Fibroblast of peridontal ligament (primary cell): ENCODE results near the gene MAD2L1BP.
A peak's percentile ranks its signal among the peaks of the same experiment; 100 is the strongest.
"Not testable (repeated sequence)": the region's sequence is repeated elsewhere in the genome, so short reads cannot be mapped to it uniquely, and the experiment has no call there.

ENCODE experiments used
- DNase-seq: peaks from one replicate; pipeline ENCODE4 v3.0.0-alpha.2; 2010; ENCODE audit errors: extremely low read depth

MAD2L1BP gene

GRCh38 chr6:43627008-43627825 lies 8.4 kb upstream of the MAD2L1BP start:
- peak; percentile 99 for DNase-seq

DNA sequence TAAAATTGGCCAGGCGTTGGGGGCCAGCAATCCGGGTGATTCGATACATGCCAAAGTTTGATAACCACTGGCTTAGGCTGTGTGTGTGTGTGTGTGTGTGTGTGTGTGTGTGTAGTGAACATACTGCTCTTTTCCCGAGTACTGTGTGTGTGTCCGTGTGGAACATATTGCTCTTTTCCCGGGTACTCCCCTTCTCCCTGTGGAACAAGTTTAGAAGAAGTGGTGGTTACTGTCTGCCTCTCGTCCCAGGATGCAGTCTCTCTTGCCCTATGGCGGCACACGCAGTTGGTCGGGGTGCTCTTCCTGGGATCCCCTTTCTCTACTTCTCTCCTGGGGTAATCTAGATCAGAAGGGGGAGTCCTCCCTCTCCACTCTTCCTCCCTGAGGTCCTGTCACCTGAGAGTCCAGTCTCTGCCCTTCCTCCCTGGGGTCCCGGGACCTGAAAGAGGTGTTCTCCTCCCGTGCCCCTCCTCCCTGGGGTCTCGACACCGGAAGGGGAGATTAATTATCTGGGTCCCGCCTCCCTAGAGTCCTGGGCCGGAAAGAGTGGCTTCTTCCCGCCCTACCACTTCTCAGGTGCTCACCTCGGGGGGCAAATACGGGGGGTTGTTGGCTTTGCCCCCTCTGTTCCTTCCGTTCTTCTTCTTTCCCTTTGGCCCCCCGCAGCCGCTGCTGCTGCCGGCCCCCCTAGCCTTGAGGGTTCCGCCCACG lies 7.1 kb upstream of the MAD2L1BP start:
- peak; percentile 60 for DNase-seq

- peak; percentile 98 for DNase-seq
Measured at GRCh38 chr6:43629104-43629504, 6.5 kb upstream of the MAD2L1BP start, which contains the start of gene GTPBP2. Gene GTPBP2, minus strand, starts transcription at chr6:43629264. Its CDS starts 102 bp downstream, at chr6:43629162.

DNA sequence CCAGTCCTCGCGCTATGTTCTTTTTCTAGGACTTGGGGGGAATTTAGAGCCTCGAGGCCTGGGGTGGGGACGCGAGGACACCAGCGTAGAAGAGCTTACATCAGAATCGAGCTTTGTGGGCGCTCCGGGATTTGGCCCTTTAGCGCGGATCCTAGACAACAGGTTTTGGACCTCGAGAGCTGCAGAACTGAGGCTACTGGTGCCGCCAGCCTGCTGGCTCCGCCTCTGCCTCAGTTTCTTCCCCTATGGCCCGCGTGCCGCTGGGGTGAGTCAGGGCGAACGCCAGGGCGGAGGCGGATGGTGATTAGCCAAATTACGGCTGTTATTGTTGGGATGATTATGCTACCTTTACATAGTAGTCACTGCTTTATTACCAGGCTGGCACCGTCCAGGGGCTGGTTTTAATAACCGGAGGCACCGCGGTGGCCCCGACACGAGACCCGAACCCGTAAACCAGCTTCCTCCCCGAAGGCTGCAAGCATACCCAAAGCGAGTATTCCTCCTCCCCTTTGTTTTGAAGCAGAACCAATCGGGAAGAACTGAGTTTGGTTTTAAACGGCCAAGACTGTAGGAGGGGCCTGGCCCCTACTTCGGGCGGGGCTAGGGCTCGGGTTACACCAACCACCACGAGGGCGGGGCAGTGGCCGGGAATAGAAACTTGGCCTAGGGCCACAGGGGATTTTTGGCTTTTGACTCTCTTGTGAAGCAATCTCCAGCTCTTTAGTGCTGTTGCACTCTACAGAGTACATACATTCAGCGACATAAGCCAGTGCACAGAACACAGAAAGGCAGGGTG lies 5.9 kb upstream of the MAD2L1BP start:
- peak; percentile 99 for DNase-seq

DNA sequence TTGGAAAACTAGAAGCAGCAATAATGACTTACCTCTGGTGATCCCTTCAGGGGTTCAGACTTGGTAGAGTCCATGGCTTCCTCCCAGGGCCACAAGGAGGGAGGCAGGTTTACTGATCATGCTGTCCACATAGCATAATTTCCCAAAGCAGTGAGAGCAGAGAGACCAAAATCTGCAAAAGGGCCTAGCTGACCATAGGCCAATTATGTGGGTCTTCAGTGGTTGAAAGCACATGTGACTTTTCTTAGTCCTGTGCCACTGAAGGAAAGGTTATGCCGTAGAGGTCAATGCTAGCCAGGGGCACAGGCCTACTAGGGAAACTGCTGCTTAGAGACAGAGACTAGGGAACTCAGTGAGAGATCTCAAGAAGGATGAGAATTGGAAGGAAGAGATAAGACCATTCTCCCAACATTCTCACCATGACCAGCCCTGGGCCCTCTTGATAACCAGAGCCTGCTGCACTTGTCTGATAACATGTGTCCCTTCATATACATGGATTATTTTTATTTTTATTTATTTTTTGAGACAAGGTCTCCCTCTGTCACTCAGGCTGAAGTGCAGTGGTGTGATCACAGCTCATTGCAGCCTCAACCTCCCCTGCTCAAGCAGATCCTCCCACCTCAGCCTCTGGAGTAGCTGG lies 4.5 kb upstream of the MAD2L1BP start:
- DNase-seq: no peak

DNA sequence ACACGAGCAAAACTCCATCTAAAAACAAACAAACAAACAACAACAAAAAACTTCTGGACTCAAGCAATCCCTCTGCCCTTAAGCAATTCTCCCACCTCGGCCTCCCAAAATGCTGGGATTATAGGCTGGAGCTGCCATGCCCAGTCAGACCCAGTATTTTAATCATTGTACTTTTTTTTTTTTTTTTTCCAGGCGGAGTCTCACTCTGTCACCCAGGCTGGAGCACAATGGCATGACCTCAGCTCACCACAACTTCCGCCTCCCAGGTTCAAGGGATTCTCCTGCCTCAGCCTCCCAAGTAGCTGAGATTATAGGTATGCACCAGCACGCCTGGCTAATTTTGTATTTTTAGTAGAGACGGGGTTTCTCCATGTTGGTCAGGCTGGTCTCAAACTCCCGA lies 2.6 kb upstream of the MAD2L1BP start:
- DNase-seq: not testable (repeated sequence)

- DNase-seq: no peak
Measured at GRCh38 chr6:43634702-43635303, 837 bp upstream of the MAD2L1BP start.

DNA sequence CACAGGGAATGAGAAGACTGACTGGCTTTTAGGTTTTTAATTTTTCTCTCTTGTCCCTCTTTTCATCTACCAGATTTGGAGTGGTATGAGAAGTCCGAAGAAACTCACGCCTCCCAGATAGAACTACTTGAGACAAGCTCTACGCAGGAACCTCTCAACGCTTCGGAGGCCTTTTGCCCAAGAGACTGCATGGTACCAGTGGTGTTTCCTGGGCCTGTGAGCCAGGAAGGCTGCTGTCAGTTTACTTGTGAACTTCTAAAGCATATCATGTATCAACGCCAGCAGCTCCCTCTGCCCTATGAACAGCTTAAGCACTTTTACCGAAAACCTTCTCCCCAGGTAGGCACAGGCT lies 644 bp downstream of the MAD2L1BP start:
- DNase-seq: peak; percentile 32

DNA sequence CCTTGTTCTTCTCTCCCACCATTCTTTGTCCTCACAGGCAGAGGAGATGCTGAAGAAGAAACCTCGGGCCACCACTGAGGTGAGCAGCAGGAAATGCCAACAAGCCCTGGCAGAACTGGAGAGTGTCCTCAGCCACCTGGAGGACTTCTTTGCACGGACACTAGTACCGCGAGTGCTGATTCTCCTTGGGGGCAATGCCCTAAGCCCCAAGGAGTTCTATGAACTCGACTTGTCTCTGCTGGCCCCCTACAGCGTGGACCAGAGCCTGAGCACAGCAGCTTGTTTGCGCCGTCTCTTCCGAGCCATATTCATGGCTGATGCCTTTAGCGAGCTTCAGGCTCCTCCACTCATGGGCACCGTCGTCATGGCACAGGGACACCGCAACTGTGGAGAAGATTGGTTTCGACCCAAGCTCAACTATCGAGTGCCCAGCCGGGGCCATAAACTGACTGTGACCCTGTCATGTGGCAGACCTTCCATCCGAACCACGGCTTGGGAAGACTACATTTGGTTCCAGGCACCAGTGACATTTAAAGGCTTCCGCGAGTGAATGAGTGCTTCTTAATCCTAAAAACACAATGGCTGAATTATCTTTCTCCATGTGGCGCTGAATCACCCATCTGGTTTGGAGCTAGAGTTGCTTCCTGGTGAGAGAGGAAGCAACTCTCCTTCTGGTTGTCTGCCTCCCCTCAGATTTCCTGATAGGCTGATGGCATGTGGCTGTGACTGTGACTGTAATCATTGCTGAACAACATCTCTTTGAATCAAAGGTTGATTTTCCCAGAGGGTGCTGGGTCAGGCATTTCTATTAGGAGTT lies 4.6 kb downstream of the MAD2L1BP start:
- DNase-seq: no peak

- DNase-seq: peak; percentile 45
Measured at GRCh38 chr6:43644940-43645612, 9.4 kb downstream of the MAD2L1BP start, which contains the start of gene RSPH9. Gene RSPH9, plus strand, starts transcription at chr6:43645036. Its CDS starts 63 bp downstream, at chr6:43645099.

- no peak for DNase-seq
Measured at GRCh38 chr6:43645613-43645964, 9.9 kb downstream of the MAD2L1BP start.

DNA sequence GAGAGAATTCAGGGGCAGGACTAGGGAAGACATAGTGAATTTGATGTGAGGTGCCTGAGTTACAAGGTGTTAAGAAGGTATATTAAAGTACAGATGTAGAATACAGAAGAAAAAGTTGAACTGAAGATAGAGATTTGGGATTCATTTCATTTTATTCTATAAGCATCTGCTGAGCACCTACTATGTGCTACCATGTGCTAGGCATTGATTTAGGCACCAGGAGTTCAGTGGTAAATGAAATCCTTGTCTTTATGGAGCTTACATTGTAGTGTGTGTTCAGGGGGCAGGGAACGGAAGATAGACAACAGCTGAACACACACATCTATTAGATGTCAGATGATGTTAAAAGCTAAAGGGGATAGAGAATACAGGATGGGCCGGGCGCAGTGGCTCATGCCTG lies 12.0 kb downstream of the MAD2L1BP start:
- no peak for DNase-seq

DNA sequence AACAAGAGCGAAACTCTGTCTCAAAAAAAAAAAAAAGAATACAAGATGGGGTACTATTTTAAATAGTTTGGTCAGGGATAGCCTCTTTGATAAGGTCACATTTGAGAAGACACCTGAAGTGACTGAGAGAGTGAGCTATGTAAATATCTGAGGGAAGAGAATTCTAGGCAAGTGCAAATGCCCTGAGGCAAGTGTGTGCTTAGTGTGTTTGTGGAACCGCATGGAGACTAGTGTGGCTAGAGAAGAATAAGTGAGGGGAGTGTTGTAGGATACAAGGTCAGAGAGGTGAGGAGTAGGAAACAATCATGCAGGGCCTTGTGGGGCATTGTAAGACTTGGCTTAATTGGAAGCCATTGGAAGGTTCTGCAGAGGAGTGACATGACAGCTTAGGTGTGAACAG lies 12.6 kb downstream of the MAD2L1BP start:
- no peak for DNase-seq

GRCh38 chr6:43652822-43653221 lies 17.2 kb downstream of the MAD2L1BP start:
- not testable (repeated sequence) for DNase-seq

- DNase-seq: no peak
Measured at GRCh38 chr6:43657221-43657802, 21.7 kb downstream of the MAD2L1BP start.

- DNase-seq: no peak
Measured at GRCh38 chr6:43658161-43658560, 22.5 kb downstream of the MAD2L1BP start.

DNA sequence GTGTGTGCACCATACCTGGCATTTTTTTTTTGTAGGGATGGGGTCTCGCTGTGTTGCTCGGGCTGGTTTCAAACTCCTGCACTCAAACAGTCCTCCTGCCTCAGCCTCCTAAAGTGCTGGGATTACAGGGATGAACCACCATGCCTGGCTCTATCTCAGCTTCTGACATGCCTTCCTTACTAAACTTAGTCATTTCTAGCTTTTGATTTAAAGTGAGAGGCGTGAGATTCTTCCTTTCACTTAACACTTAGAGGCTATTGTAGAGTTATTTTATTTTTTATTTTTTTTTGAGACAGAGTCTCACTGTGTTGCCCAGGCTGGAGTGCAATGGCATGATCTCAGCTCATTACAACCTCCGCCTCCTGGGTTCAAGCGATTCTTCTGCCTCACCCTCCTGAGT lies 27.3 kb downstream of the MAD2L1BP start:
- DNase-seq: not testable (repeated sequence)

DNA sequence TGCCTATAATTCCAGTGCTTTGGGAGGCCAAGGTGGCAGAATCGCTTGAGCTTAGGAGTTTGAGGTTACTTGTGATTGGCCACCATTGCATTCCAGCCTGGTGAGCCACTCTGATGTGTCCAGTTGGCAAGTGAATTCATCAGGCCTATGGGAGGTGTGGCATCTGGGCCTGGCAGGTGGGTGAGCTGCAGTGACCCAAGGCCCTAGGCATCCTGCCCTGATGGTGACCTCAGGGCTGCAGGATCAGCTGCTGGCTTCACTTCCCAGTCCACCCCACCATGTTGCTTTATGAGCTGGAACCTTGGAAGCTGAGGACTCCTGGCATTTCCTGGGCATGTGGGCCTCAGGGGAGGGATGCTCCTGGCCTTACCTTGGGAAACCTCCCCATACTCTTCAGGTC lies 29.7 kb downstream of the MAD2L1BP start:
- DNase-seq: no peak

DNA sequence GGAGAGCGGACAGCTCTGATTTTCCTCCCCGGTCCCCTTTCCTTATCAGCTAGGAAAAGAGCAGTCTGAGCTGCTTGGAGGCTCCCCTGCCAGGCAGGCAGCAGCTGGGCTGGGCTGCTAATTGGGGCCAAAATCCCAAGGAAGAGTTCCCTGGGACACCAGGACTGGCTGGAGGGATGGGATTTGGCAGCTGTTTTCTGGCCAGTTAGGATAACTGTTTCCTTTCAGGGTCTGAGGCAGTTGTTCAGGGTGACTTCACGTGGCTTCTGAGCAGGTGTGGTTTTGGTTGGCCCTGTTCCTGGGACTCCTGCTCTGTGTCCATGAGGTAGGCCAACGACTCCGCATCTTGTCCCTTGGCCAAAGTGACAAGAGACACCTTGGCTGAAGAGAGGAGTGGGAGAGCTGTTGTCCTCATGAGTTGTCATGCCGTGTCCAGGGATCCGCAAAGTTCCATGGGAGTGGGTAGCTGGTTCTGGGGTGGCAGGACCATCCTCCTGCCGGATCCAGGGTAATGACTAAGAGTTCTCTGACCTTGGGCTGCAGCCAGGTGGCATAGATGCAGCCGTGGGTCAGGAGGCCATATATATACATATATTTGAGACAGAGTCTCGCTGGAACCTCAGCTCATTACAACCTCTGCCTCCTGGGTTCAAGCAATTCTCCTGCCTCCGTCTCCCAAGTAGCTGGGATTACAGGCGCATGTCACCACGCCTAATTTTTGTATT lies 30.7 kb downstream of the MAD2L1BP start:
- no peak for DNase-seq
